ENCODE measurements around the gene CCDC81.

DNA sequence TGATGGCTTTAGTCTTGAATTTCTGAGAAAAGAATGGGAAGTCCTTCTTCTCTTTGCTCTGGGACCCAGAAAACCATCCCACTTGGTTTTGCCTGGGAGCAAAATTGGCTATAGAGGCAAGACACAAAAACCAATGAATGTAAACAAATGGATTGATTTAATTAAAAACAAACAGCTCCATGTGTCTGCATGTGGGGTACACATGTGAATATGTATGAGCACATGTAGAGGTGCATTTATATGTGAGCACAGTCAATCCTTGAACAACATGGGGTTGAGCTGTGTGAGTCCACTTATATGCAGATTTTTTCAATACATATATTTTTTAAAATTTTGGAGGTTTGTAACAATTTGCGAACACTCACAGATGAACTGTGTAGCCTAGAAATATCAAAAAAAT is 87.2 kb downstream of the CCDC81 start:
- no peak for TF ChIP-seq EZH2 (IDR thresholded peaks at IDR 0.05; ENCODE audit: borderline replicate concordance, low read depth, low read length, poor library complexity, severe bottlenecking)
- TF ChIP-seq, protein P1, sequence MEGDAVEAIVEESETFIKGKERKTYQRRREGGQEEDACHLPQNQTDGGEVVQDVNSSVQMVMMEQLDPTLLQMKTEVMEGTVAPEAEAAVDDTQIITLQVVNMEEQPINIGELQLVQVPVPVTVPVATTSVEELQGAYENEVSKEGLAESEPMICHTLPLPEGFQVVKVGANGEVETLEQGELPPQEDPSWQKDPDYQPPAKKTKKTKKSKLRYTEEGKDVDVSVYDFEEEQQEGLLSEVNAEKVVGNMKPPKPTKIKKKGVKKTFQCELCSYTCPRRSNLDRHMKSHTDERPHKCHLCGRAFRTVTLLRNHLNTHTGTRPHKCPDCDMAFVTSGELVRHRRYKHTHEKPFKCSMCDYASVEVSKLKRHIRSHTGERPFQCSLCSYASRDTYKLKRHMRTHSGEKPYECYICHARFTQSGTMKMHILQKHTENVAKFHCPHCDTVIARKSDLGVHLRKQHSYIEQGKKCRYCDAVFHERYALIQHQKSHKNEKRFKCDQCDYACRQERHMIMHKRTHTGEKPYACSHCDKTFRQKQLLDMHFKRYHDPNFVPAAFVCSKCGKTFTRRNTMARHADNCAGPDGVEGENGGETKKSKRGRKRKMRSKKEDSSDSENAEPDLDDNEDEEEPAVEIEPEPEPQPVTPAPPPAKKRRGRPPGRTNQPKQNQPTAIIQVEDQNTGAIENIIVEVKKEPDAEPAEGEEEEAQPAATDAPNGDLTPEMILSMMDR (conservative IDR thresholded peaks at IDR 0.05; ENCODE audit: low read depth, low read length): no peak
